OCI-LY7 (cell line): ENCODE results near the gene CALR3. TPM values are rescaled to one million over a fixed set of nuclear protein-coding genes. Genes with fewer than 3 reads are reported as not detected.

Experiments
- BruUV-seq: library from RNA; stranded (reverse); fragments of 400-500 nt; replicated peaks from 2 replicates; lab custom pipeline; 2021; lab: Mats Ljungman, UMichigan
- CTCF ChIA-PET: fragments of 300-600 bp; sonication (Branson Sonifier 250); formaldehyde crosslinking; loops from one replicate; lab custom pipeline; 2022; ENCODE audit warnings: antibody characterized with exemption; ENCODE audit not compliant: unreplicated experiment; lab: Charles Lee
- POLR2A ChIA-PET: fragments of 300-600 bp; sonication (Branson Sonifier 250); formaldehyde crosslinking; loops from one replicate; lab custom pipeline; 2022; ENCODE audit warnings: antibody characterized with exemption; lab: Charles Lee
- DNase-seq: peaks from one replicate; pipeline ENCODE4 v3.0.0-alpha.2; 2015; ENCODE audit warnings: low spot score
- H2AFZ ChIP-seq: fragments of 200-600 bp; sonication (generic), shearing (Covaris generic); 2 replicates; pipeline ENCODE4 v1.6.1; 2014; ENCODE audit warnings: mild to moderate bottlenecking, antibody characterized with exemption, low read length, moderate library complexity
- H3K27ac ChIP-seq: fragments of 200-600 bp; sonication (generic); 2 replicates; pipeline ENCODE4 v1.5.1; 2014; ENCODE audit warnings: mixed run types, low read depth, mild to moderate bottlenecking, moderate library complexity, low read length, inconsistent platforms; ENCODE audit not compliant: poor library complexity, severe bottlenecking
- H3K36me3 ChIP-seq: fragments of 200-600 bp; sonication (generic); 2 replicates; pipeline ENCODE4 v1.6.1; 2014; ENCODE audit warnings: mild to moderate bottlenecking, antibody characterized with exemption, low read length, moderate library complexity, mixed read lengths; ENCODE audit not compliant: insufficient read depth
- H3K4me1 ChIP-seq: fragments of 200-600 bp; sonication (generic); 2 replicates; pipeline ENCODE4 v1.5.1; 2014; ENCODE audit warnings: mild to moderate bottlenecking, low read length; ENCODE audit not compliant: insufficient read depth, poor library complexity, severe bottlenecking
- H3K4me2 ChIP-seq: fragments of 200-600 bp; sonication (generic); 2 replicates; pipeline ENCODE4 v1.6.1; 2014; ENCODE audit warnings: mild to moderate bottlenecking, low read length
- H3K4me3 ChIP-seq: fragments of 200-600 bp; sonication (generic); 2 replicates; pipeline ENCODE4 v1.5.1; 2014; ENCODE audit warnings: mild to moderate bottlenecking, low read depth, low read length; ENCODE audit not compliant: poor library complexity, severe bottlenecking
- H3K79me2 ChIP-seq: fragments of 200-600 bp; sonication (generic); 2 replicates; pipeline ENCODE4 v1.6.1; 2016; ENCODE audit warnings: low read depth, mild to moderate bottlenecking, low read length, moderate library complexity, mixed read lengths; ENCODE audit not compliant: insufficient read depth
- H3K9me2 ChIP-seq: fragments of 200-600 bp; sonication (generic); 2 replicates; pipeline ENCODE4 v1.6.1; 2016; ENCODE audit warnings: mild to moderate bottlenecking, low read length, mixed read lengths; ENCODE audit not compliant: insufficient read depth
- H3K9me3 ChIP-seq: fragments of 200-600 bp; sonication (generic); 2 replicates; pipeline ENCODE4 v1.6.1; 2014; ENCODE audit warnings: mild to moderate bottlenecking, mixed run types, low read length, mixed read lengths
- H4K20me1 ChIP-seq: fragments of 200-600 bp; sonication (generic); 2 replicates; pipeline ENCODE4 v1.6.1; 2014; ENCODE audit warnings: mild to moderate bottlenecking, antibody characterized with exemption, low read length, moderate library complexity, mixed read lengths; ENCODE audit not compliant: insufficient read depth
- EZH2phosphoT487 ChIP-seq: fragments of 200-600 bp; sonication (generic); IDR thresholded peaks from 2 replicates; pipeline ENCODE4 v1.6.1; 2018; ENCODE audit warnings: low read depth, borderline replicate concordance, mild to moderate bottlenecking, mixed run types, antibody characterized with exemption, low read length, moderate library complexity, mixed read lengths
- intact Hi-C: fragments of 100-400 bp; cut with micrococcal nuclease; formaldehyde crosslinking; loops from one replicate; pipeline ENCODE4 v1.10.0; 2022; ENCODE audit not compliant: unreplicated experiment
- total RNA-seq, 2 experiments: library from RNA; depleted of rRNA in 1 of 2; stranded (reverse); fragments of >200 nt in 1 of 2; shearing (Covaris generic) in 1 of 2; gene quantifications; 2 replicates each; pipeline ENCODE4 v1.2.3, GENCODE V29; 2014 to 2022
- TF ChIP-seq, protein P1 (sequence below): fragments of 200-600 bp; sonication (generic); conservative IDR thresholded peaks from 2 replicates; pipeline ENCODE4 v1.5.1; 2014; ENCODE audit warnings: mild to moderate bottlenecking, antibody characterized with exemption, low read length, moderate library complexity, mixed read lengths

The CALR3 gene
- total RNA-seq, 2 experiments from 2014 or later, result not detected

GRCh38 chr19:16446108-16446723 lies 49.8 kb downstream of the CALR3 start:
- H3K79me2 ChIP-seq, result peaks cover 83% of the 10 kb centered on the region
- peak; percentile 85 for DNase-seq
- peak overlapping the region; percentile 77 for H3K4me2 ChIP-seq
- H3K4me1 ChIP-seq, result peaks cover 100% of the 10 kb centered on the region
- peak overlapping the region; percentile 48 for H3K4me3 ChIP-seq
- ChIA-PET POLR2A (interaction anchor here (0.6 kb wide), 1 partner anchor 1598 kb away, joined by 5 read pairs; no protein-coding TSS in a partner anchor), CTCF (no interaction called here)
- no TSS peak for BruUV-seq
- no peaks in the 10 kb centered on the region for H4K20me1 ChIP-seq
- intact Hi-C loops, result loop anchor here (5.0 to 10.0 kb wide), 3 partner anchors 299 to 629 kb away; partner anchors contain the start of genes HAUS8, MYO9B and TPM4
- peak overlapping the region; percentile 96 for H3K27ac ChIP-seq
- peaks cover 35% of the 10 kb centered on the region; the same call in 1 of the 2 replicates for H3K36me3 ChIP-seq
- H2AFZ ChIP-seq, result no peak overlapping the region
- H3K9me3 ChIP-seq, result peaks cover 11% of the 10 kb centered on the region; the same call in 1 of the 2 replicates
- H3K9me2 ChIP-seq, result no peaks in the 10 kb centered on the region
- no peak for TF ChIP-seq EZH2phosphoT487

GRCh38 chr19:16445238-16446107 lies 50.5 kb downstream of the CALR3 start:
- no peaks in the 10 kb centered on the region for H4K20me1 ChIP-seq
- TSS peak; percentile 89 for BruUV-seq
- H3K4me1 ChIP-seq, result peaks cover 100% of the 10 kb centered on the region
- peaks cover 11% of the 10 kb centered on the region; the same call in 1 of the 2 replicates for H3K9me3 ChIP-seq
- H3K4me3 ChIP-seq, result peak overlapping the region; percentile 49
- H3K27ac ChIP-seq, result peak overlapping the region; percentile 96
- H3K36me3 ChIP-seq, result peaks cover 43% of the 10 kb centered on the region
- intact Hi-C loops, result loop anchor here (1.0 to 10.0 kb wide), 6 partner anchors 26 to 629 kb away; partner anchors contain the start of genes C19orf44, CALR3, EPS15L1 and HAUS8
- peak; percentile 97 for DNase-seq
- H3K4me2 ChIP-seq, result peak overlapping the region; percentile 77
- peaks cover 75% of the 10 kb centered on the region for H3K79me2 ChIP-seq
- ChIA-PET CTCF (no interaction called here), POLR2A (interaction anchor here (0.6 to 1.1 kb wide), 5 partner anchors 10 to 327 kb away, joined by 3 to 5 read pairs (median 3); no protein-coding TSS in a partner anchor)
- no peak overlapping the region for H2AFZ ChIP-seq
- no peaks in the 10 kb centered on the region for H3K9me2 ChIP-seq
- TF ChIP-seq, protein P1, sequence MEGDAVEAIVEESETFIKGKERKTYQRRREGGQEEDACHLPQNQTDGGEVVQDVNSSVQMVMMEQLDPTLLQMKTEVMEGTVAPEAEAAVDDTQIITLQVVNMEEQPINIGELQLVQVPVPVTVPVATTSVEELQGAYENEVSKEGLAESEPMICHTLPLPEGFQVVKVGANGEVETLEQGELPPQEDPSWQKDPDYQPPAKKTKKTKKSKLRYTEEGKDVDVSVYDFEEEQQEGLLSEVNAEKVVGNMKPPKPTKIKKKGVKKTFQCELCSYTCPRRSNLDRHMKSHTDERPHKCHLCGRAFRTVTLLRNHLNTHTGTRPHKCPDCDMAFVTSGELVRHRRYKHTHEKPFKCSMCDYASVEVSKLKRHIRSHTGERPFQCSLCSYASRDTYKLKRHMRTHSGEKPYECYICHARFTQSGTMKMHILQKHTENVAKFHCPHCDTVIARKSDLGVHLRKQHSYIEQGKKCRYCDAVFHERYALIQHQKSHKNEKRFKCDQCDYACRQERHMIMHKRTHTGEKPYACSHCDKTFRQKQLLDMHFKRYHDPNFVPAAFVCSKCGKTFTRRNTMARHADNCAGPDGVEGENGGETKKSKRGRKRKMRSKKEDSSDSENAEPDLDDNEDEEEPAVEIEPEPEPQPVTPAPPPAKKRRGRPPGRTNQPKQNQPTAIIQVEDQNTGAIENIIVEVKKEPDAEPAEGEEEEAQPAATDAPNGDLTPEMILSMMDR, result no peak
- no peak for TF ChIP-seq EZH2phosphoT487

DNA sequence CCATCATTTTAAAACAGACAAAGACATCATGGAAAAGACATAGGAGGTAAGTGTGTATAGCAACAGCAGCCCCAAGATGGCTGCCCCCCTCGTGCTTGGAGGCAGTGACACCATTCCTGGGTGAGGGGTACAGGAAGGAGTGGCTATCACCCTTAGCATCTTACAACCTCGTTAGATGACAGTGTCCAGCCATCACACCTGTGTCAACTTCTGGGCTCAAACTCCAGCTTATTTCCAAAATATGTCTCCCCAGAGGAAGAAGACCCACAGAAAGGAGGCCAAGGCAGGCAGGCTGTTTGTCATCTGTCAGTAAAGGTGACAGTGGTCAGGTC lies 51.7 kb downstream of the CALR3 start:
- BruUV-seq, result no TSS peak
- peaks cover 5% of the 10 kb centered on the region; the same call in 1 of the 2 replicates for H3K9me3 ChIP-seq
- H3K4me2 ChIP-seq, result peak overlapping the region; percentile 77
- H3K9me2 ChIP-seq, result no peaks in the 10 kb centered on the region
- peaks cover 63% of the 10 kb centered on the region for H3K79me2 ChIP-seq
- no peak overlapping the region for H2AFZ ChIP-seq
- peaks cover 99% of the 10 kb centered on the region for H3K4me1 ChIP-seq
- TF ChIP-seq, protein P1, result no peak
- TF ChIP-seq EZH2phosphoT487, result no peak
- DNase-seq, result peak; percentile 69
- intact Hi-C loops, result loop anchor here (10.0 kb wide), 2 partner anchors 369 to 631 kb away; partner anchors contain the start of genes HAUS8, MYO9B and TPM4
- H3K27ac ChIP-seq, result peak overlapping the region; percentile 96
- CTCF ChIA-PET, result no interaction called here
- POLR2A ChIA-PET, result interaction anchor here (0.6 to 1.0 kb wide), 2 partner anchors 9 to 143 kb away, joined by 3 to 4 read pairs; no protein-coding TSS in a partner anchor
- H3K36me3 ChIP-seq, result peaks cover 46% of the 10 kb centered on the region
- H4K20me1 ChIP-seq, result no peaks in the 10 kb centered on the region
- peak overlapping the region; percentile 49 for H3K4me3 ChIP-seq
